Uterus (tissue), 2 donors: ENCODE data around the gene ATG4B.

Source experiments
- CTCF ChIP-seq, 4 experiments: fragments of 200-600 bp in 2 of 4; fragments of 450-650 bp in 2 of 4; sonication (generic) in 2 of 4; IDR thresholded peaks; one replicate each; pipeline ENCODE4 v1.5.1; 2016 to 2019; ENCODE audit warnings: antibody characterized with exemption in 4 of 4, mild to moderate bottlenecking in 2 of 4, moderate library complexity in 1 of 4
- POLR2A ChIP-seq, 2 donors: fragments of 450-650 bp; IDR thresholded peaks; one replicate each; pipeline ENCODE4 v1.6.1; 2016; ENCODE audit warnings: antibody characterized with exemption in 2 of 2, mild to moderate bottlenecking in 1 of 2, moderate library complexity in 1 of 2

DNA sequence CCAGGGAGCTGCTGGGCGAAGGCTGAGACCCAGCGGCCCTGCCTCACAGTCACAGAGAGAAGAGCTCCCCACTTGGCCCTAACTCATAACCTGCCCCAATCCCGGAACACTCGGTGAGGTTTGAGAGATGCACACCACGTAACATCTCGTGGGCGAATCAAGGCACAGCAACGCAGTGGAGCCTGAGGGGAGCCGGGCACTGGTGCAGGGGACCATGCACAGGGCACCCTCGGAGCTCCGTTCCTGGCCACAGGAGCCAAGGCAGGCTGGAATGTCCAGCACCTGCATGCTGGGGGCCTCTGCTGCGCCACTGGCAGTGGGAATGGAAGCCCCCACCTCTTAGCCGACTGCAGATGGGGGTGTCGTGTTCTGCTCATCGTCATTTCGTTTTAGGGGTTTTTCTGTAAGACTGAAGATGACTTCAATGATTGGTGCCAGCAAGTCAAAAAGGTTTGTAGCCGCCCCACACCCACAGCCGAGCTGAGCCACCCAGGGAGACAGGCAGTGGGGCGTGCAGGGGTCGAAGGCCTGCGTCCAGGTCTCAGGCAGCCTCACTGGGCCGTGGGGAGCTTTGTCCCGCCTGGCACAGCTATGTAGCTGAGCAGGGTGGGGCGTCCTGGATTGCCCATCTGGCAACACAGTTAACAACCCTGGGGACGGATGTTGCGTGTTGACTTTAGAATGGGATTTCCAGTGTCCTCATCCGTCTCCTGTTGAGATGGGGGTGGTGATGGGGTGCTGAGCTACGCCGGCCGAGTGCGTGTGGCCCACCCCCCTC lies 33.0 kb downstream of the ATG4B start:
- TF ChIP-seq POLR2A (IDR thresholded peaks at IDR 0.05) (no peak), CTCF (IDR thresholded peaks at IDR 0.05) (no peak)
